ENCODE data around the gene ZNF681. TPM values are rescaled to one million over a fixed set of nuclear protein-coding genes. Genes with fewer than 3 reads are reported as not detected.

Gene ZNF681
- polyA plus RNA-seq = 1 to 10 TPM in 1 of 4 donors, under 1 TPM in 2, not detected in 1; 0.45 to 6.0 (median 0.66) TPM
- long read RNA-seq, donor 1, full-length matches to known transcripts = 7 of 7 reads
- long read RNA-seq, donor 1, partial matches to known transcripts = 0 of 7 reads
- long read RNA-seq, donor 1, other reads (novel, unspliced or antisense) = 0 of 7 reads
- long read RNA-seq, donor 2, full-length matches to known transcripts = 1 of 1 reads
- long read RNA-seq, donor 2, partial matches to known transcripts = 0 of 1 reads
- long read RNA-seq, donor 2, other reads (novel, unspliced or antisense) = 0 of 1 reads
- long read RNA-seq, donor 3, partial matches to known transcripts = 2,774 of 2,774 reads
- long read RNA-seq, donor 3, other reads (novel, unspliced or antisense) = 0 of 2,774 reads
- long read RNA-seq, donor 4 = 0 reads
- long read RNA-seq, donor 5 = 0 reads
- long read RNA-seq, donor 6, full-length matches to known transcripts = 1 of 1 reads
- long read RNA-seq, donor 6, partial matches to known transcripts = 0 of 1 reads
- long read RNA-seq, donor 6, other reads (novel, unspliced or antisense) = 0 of 1 reads
- long read RNA-seq, donor 7, full-length matches to known transcripts = 1 of 4,094 reads
- long read RNA-seq, donor 7, partial matches to known transcripts = 4,093 of 4,094 reads
- long read RNA-seq, donor 7, other reads (novel, unspliced or antisense) = 0 of 4,094 reads
- long read RNA-seq, donor 8 = 0 reads
- long read RNA-seq, donor 9 = 0 reads
- long read RNA-seq, donor 10, full-length matches to known transcripts = 4 of 4 reads
- long read RNA-seq, donor 10, partial matches to known transcripts = 0 of 4 reads
- long read RNA-seq, donor 10, other reads (novel, unspliced or antisense) = 0 of 4 reads

GRCh38 chr19:23758187-23759074 is at the start of gene ZNF681:
Gene ZNF681 (minus strand): TSS chr19:23758891. CDS start chr19:23758749, 142 bp downstream.
- H3K9me3 ChIP-seq (ENCODE audit: control insufficient read depth in 2 of 2, insufficient read depth in 1 of 2, low read depth in 1 of 2, low read length in 1 of 2) = peaks cover 0 to 5% of the 10 kb centered on the region in 2 donors
- no peaks in the 10 kb centered on the region for H3K4me1 ChIP-seq (ENCODE audit: control insufficient read depth in 3 of 3, insufficient read depth in 2 of 3, low read depth in 1 of 3, low read length in 2 of 3)
- peak; percentile 82 to 91 for DNase-seq
- FAIRE-seq = no peak
- peaks cover 0 to 6% (median 0%) of the 10 kb centered on the region in 3 donors for H3K36me3 ChIP-seq (ENCODE audit: control insufficient read depth in 3 of 3, insufficient read depth in 2 of 3, low read depth in 1 of 3, low read length in 3 of 3)
- 2 to 13% (median 7%) methylated on average over 42 to 44 of the region's 44 CpGs for WGBS, 3 donors
- peak within 1 kb of the TSS; percentile 21 to 85 (median 80) for H3K27ac ChIP-seq (ENCODE audit: low read depth in 1 of 3, low read length in 2 of 3)
- peak within 1 kb of the TSS; percentile 21 to 73 (median 54) for H3K4me3 ChIP-seq (ENCODE audit: low read depth in 1 of 3, low read length in 3 of 3)
- H3K27me3 ChIP-seq (ENCODE audit: control insufficient read depth in 3 of 3, insufficient read depth in 3 of 3, low read length in 3 of 3) = no peaks in the 10 kb centered on the region

- no peak overlapping the region for H3K27ac ChIP-seq (ENCODE audit: low read depth in 1 of 3, low read length in 2 of 3)
- H3K36me3 ChIP-seq (ENCODE audit: control insufficient read depth in 3 of 3, insufficient read depth in 2 of 3, low read depth in 1 of 3, low read length in 3 of 3) = no peaks in the 10 kb centered on the region
- 82 to 93% (median 89%) methylated on average over 4 of the region's 4 CpGs for WGBS, 3 donors
- H3K4me3 ChIP-seq (ENCODE audit: low read depth in 1 of 3, low read length in 3 of 3) = no peak overlapping the region
- no peaks in the 10 kb centered on the region for H3K9me3 ChIP-seq (ENCODE audit: control insufficient read depth in 2 of 2, insufficient read depth in 1 of 2, low read depth in 1 of 2, low read length in 1 of 2)
- FAIRE-seq = no peak
- DNase-seq = no peak
- H3K27me3 ChIP-seq (ENCODE audit: control insufficient read depth in 3 of 3, insufficient read depth in 3 of 3, low read length in 3 of 3) = no peaks in the 10 kb centered on the region
- no peaks in the 10 kb centered on the region for H3K4me1 ChIP-seq (ENCODE audit: control insufficient read depth in 3 of 3, insufficient read depth in 2 of 3, low read depth in 1 of 3, low read length in 2 of 3)
These were observed 46.0 kb upstream of the ZNF681 start for GRCh38 chr19:23804676-23805075.

- no peak for FAIRE-seq
- no peak for DNase-seq
- no peaks in the 10 kb centered on the region for H3K9me3 ChIP-seq (ENCODE audit: control insufficient read depth in 2 of 2, insufficient read depth in 1 of 2, low read depth in 1 of 2, low read length in 1 of 2)
- no peak overlapping the region for H3K27ac ChIP-seq (ENCODE audit: low read depth in 1 of 3, low read length in 2 of 3)
- no peaks in the 10 kb centered on the region for H3K36me3 ChIP-seq (ENCODE audit: control insufficient read depth in 3 of 3, insufficient read depth in 2 of 3, low read depth in 1 of 3, low read length in 3 of 3)
- no peaks in the 10 kb centered on the region for H3K4me1 ChIP-seq (ENCODE audit: control insufficient read depth in 3 of 3, insufficient read depth in 2 of 3, low read depth in 1 of 3, low read length in 2 of 3)
- H3K4me3 ChIP-seq (ENCODE audit: low read depth in 1 of 3, low read length in 3 of 3) = no peak overlapping the region
- H3K27me3 ChIP-seq (ENCODE audit: control insufficient read depth in 3 of 3, insufficient read depth in 3 of 3, low read length in 3 of 3) = no peaks in the 10 kb centered on the region
These were observed 43.6 kb upstream of the ZNF681 start for GRCh38 chr19:23802290-23802689.

GRCh38 chr19:23801803-23802202 is 43.1 kb upstream of the ZNF681 start:
- Histone ChIP-seq H3K4me1 (ENCODE audit: control insufficient read depth in 3 of 3, insufficient read depth in 2 of 3, low read depth in 1 of 3, low read length in 2 of 3) (no peaks in the 10 kb centered on the region), H3K9me3 (ENCODE audit: control insufficient read depth in 2 of 2, insufficient read depth in 1 of 2, low read depth in 1 of 2, low read length in 1 of 2) (peaks cover 0 to 2% of the 10 kb centered on the region in 2 donors), H3K27ac (ENCODE audit: low read depth in 1 of 3, low read length in 2 of 3) (no peak overlapping the region), H3K27me3 (ENCODE audit: control insufficient read depth in 3 of 3, insufficient read depth in 3 of 3, low read length in 3 of 3) (no peaks in the 10 kb centered on the region), H3K36me3 (ENCODE audit: control insufficient read depth in 3 of 3, insufficient read depth in 2 of 3, low read depth in 1 of 3, low read length in 3 of 3) (no peaks in the 10 kb centered on the region), H3K4me3 (ENCODE audit: low read depth in 1 of 3, low read length in 3 of 3) (no peak overlapping the region)
- DNase-seq (no peak), FAIRE-seq (no peak)
- WGBS, 3 donors = 83 to 92% (median 84%) methylated on average over 1 of the region's 1 CpG

- H3K36me3 ChIP-seq (ENCODE audit: control insufficient read depth in 3 of 3, insufficient read depth in 2 of 3, low read depth in 1 of 3, low read length in 3 of 3) = no peaks in the 10 kb centered on the region
These were observed 42.2 kb upstream of the ZNF681 start for GRCh38 chr19:23800868-23801267.

GRCh38 chr19:23800271-23800670 is 41.6 kb upstream of the ZNF681 start:
- peaks cover 0 to 7% of the 10 kb centered on the region in 2 donors for H3K9me3 ChIP-seq (ENCODE audit: control insufficient read depth in 2 of 2, insufficient read depth in 1 of 2, low read depth in 1 of 2, low read length in 1 of 2)
- H3K4me3 ChIP-seq (ENCODE audit: low read depth in 1 of 3, low read length in 3 of 3) = no peak overlapping the region
- no peaks in the 10 kb centered on the region for H3K4me1 ChIP-seq (ENCODE audit: control insufficient read depth in 3 of 3, insufficient read depth in 2 of 3, low read depth in 1 of 3, low read length in 2 of 3)
- H3K27ac ChIP-seq (ENCODE audit: low read depth in 1 of 3, low read length in 2 of 3) = no peak overlapping the region
- no peaks in the 10 kb centered on the region for H3K36me3 ChIP-seq (ENCODE audit: control insufficient read depth in 3 of 3, insufficient read depth in 2 of 3, low read depth in 1 of 3, low read length in 3 of 3)
- FAIRE-seq = no peak
- no peaks in the 10 kb centered on the region for H3K27me3 ChIP-seq (ENCODE audit: control insufficient read depth in 3 of 3, insufficient read depth in 3 of 3, low read length in 3 of 3)
- 78 to 89% (median 88%) methylated on average over 3 of the region's 3 CpGs for WGBS, 3 donors
- DNase-seq = no peak

More at GRCh38 chr19:23800868-23801267, 42.2 kb upstream of the ZNF681 start:
- Histone ChIP-seq H3K4me3 (ENCODE audit: low read depth in 1 of 3, low read length in 3 of 3) (no peak overlapping the region), H3K27me3 (ENCODE audit: control insufficient read depth in 3 of 3, insufficient read depth in 3 of 3, low read length in 3 of 3) (no peaks in the 10 kb centered on the region), H3K4me1 (ENCODE audit: control insufficient read depth in 3 of 3, insufficient read depth in 2 of 3, low read depth in 1 of 3, low read length in 2 of 3) (no peaks in the 10 kb centered on the region), H3K27ac (ENCODE audit: low read depth in 1 of 3, low read length in 2 of 3) (no peak overlapping the region), H3K9me3 (ENCODE audit: control insufficient read depth in 2 of 2, insufficient read depth in 1 of 2, low read depth in 1 of 2, low read length in 1 of 2) (peaks cover 0 to 2% of the 10 kb centered on the region in 2 donors)
- FAIRE-seq (no peak), DNase-seq (no peak)

GRCh38 chr19:23799321-23799720 is 40.6 kb upstream of the ZNF681 start:
- FAIRE-seq (no peak), DNase-seq (no peak)
- Histone ChIP-seq H3K4me3 (ENCODE audit: low read depth in 1 of 3, low read length in 3 of 3) (no peak overlapping the region), H3K9me3 (ENCODE audit: control insufficient read depth in 2 of 2, insufficient read depth in 1 of 2, low read depth in 1 of 2, low read length in 1 of 2) (peaks cover 0 to 7% of the 10 kb centered on the region in 2 donors), H3K27ac (ENCODE audit: low read depth in 1 of 3, low read length in 2 of 3) (no peak overlapping the region), H3K27me3 (ENCODE audit: control insufficient read depth in 3 of 3, insufficient read depth in 3 of 3, low read length in 3 of 3) (no peaks in the 10 kb centered on the region), H3K36me3 (ENCODE audit: control insufficient read depth in 3 of 3, insufficient read depth in 2 of 3, low read depth in 1 of 3, low read length in 3 of 3) (no peaks in the 10 kb centered on the region), H3K4me1 (ENCODE audit: control insufficient read depth in 3 of 3, insufficient read depth in 2 of 3, low read depth in 1 of 3, low read length in 2 of 3) (no peaks in the 10 kb centered on the region)
- 59 to 77% (median 75%) methylated on average over 3 of the region's 5 CpGs for WGBS, 3 donors

- Histone ChIP-seq H3K4me3 (ENCODE audit: low read depth in 1 of 3, low read length in 3 of 3) (no peak overlapping the region), H3K4me1 (ENCODE audit: control insufficient read depth in 3 of 3, insufficient read depth in 2 of 3, low read depth in 1 of 3, low read length in 2 of 3) (no peaks in the 10 kb centered on the region), H3K36me3 (ENCODE audit: control insufficient read depth in 3 of 3, insufficient read depth in 2 of 3, low read depth in 1 of 3, low read length in 3 of 3) (peaks cover 0 to 6% (median 0%) of the 10 kb centered on the region in 3 donors), H3K27ac (ENCODE audit: low read depth in 1 of 3, low read length in 2 of 3) (no peak overlapping the region), H3K27me3 (ENCODE audit: control insufficient read depth in 3 of 3, insufficient read depth in 3 of 3, low read length in 3 of 3) (no peaks in the 10 kb centered on the region), H3K9me3 (ENCODE audit: control insufficient read depth in 2 of 2, insufficient read depth in 1 of 2, low read depth in 1 of 2, low read length in 1 of 2) (peaks cover 0 to 14% of the 10 kb centered on the region in 2 donors)
- FAIRE-seq = no peak
- DNase-seq = no peak
These were observed 36.8 kb upstream of the ZNF681 start for GRCh38 chr19:23795462-23795861.
